ENCODE data around the gene ETS1.

Gene ETS1

GRCh38 chr11:128551058-128551457 lies 36.3 kb downstream of the ETS1 start:
- H3K9me3 ChIP-seq (ENCODE audit: control insufficient read depth, insufficient read depth, low read depth, low read length): no peaks in the 10 kb centered on the region
- H3K4me3 ChIP-seq (ENCODE audit: low read depth, low read length): no peak overlapping the region
- H3K27ac ChIP-seq (ENCODE audit: extremely low read depth, low read depth, low read length): no peak overlapping the region
- ChIA-PET POLR2A (no interaction called here), CTCF (interaction anchor here (0.8 kb wide), 1 partner anchor 297 kb away, joined by 4 read pairs; no protein-coding TSS in a partner anchor)
- TF ChIP-seq ZNF121 (tag by site-specific recombination; IDR thresholded peaks at IDR 0.05) (no peak), TCF7L2 (IDR thresholded peaks at IDR 0.05; ENCODE audit: borderline replicate concordance, low read depth, low read length) (no peak)
- no peaks in the 10 kb centered on the region for H3K4me1 ChIP-seq (ENCODE audit: control insufficient read depth, insufficient read depth, low read length)
- H3K36me3 ChIP-seq (ENCODE audit: control insufficient read depth in 2 of 2, insufficient read depth in 1 of 2, low read length in 2 of 2): no peaks in the 10 kb centered on the region

- Histone ChIP-seq H3K4me1 (ENCODE audit: control insufficient read depth, insufficient read depth, low read length) (no peaks in the 10 kb centered on the region), H3K9me3 (ENCODE audit: control insufficient read depth, insufficient read depth, low read depth, low read length) (no peaks in the 10 kb centered on the region), H3K4me3 (ENCODE audit: low read depth, low read length) (no peak overlapping the region), H3K27ac (ENCODE audit: extremely low read depth, low read depth, low read length) (no peak overlapping the region), H3K36me3 (ENCODE audit: control insufficient read depth in 2 of 2, insufficient read depth in 1 of 2, low read length in 2 of 2) (no peaks in the 10 kb centered on the region)
- TF ChIP-seq ZNF112 (tag by site-specific recombination; IDR thresholded peaks at IDR 0.05) (no peak), ZNF341 (tag by site-specific recombination; IDR thresholded peaks at IDR 0.05; ENCODE audit: low read depth) (no peak)
- ChIA-PET POLR2A (no interaction called here), CTCF (interaction anchor here (0.8 kb wide), 1 partner anchor 298 kb away, joined by 4 read pairs; no protein-coding TSS in a partner anchor)
These were observed 37.0 kb downstream of the ETS1 start for GRCh38 chr11:128550261-128550821.

- no peak overlapping the region for H3K4me3 ChIP-seq (ENCODE audit: low read depth, low read length)
- CTCF ChIA-PET: no interaction called here
These were observed 38.0 kb downstream of the ETS1 start for GRCh38 chr11:128549256-128549944.

More at GRCh38 chr11:128549256-128549944, 38.0 kb downstream of the ETS1 start:
- Histone ChIP-seq H3K27ac (ENCODE audit: extremely low read depth, low read depth, low read length) (no peak overlapping the region), H3K4me1 (ENCODE audit: control insufficient read depth, insufficient read depth, low read length) (no peaks in the 10 kb centered on the region), H3K36me3 (ENCODE audit: control insufficient read depth in 2 of 2, insufficient read depth in 1 of 2, low read length in 2 of 2) (no peaks in the 10 kb centered on the region), H3K9me3 (ENCODE audit: control insufficient read depth, insufficient read depth, low read depth, low read length) (no peaks in the 10 kb centered on the region)
- POLR2A ChIA-PET: no interaction called here
- TF ChIP-seq ZNF530 (tag by site-specific recombination; IDR thresholded peaks at IDR 0.05; ENCODE audit: low read depth): no peak
- no peak for TF ChIP-seq ZBTB20 (tag by site-specific recombination; IDR thresholded peaks at IDR 0.05)
- TF ChIP-seq WT1 (tag by site-specific recombination; IDR thresholded peaks at IDR 0.05): no peak
- TF ChIP-seq ZFP69B (tag by site-specific recombination; IDR thresholded peaks at IDR 0.05): no peak
- TF ChIP-seq OVOL3 (tag by site-specific recombination; IDR thresholded peaks at IDR 0.05): no peak
- TF ChIP-seq ZNF629 (tag by site-specific recombination; IDR thresholded peaks at IDR 0.05): no peak
- TF ChIP-seq ZNF335 (tag by site-specific recombination; conservative IDR thresholded peaks at IDR 0.05): no peak
- TF ChIP-seq ZNF518A (tag by site-specific recombination; conservative IDR thresholded peaks at IDR 0.05; ENCODE audit: low read depth): no peak
- no peak for TF ChIP-seq ZNF18 (tag by site-specific recombination; IDR thresholded peaks at IDR 0.05)
- TF ChIP-seq FEZF1 (tag by site-specific recombination; IDR thresholded peaks at IDR 0.05): no peak

All from HEK293 (cell line).